HG02642 (cell line): Measurements from ENCODE around the gene CBX2.

Source experiments
- ATAC-seq: cut with Tn5 transposase; IDR thresholded peaks from one replicate; pipeline ENCODE4 v1.9.1; 2021; ENCODE audit warnings: mild to moderate bottlenecking; ENCODE audit not compliant: unreplicated experiment, poor library complexity

CBX2 gene

GRCh38 chr17:79777894-79778503, at the start of gene CBX2:
Gene CBX2 (plus strand): TSS chr17:79778148. CDS start chr17:79778236, 88 bp downstream.
- ATAC-seq, result peak; percentile 88

GRCh38 chr17:79728169-79728907, 49.6 kb upstream of the CBX2 start:
- ATAC-seq, result no peak

GRCh38 chr17:79728908-79729471, 49.0 kb upstream of the CBX2 start:
- no peak for ATAC-seq

- no peak for ATAC-seq
Observed at GRCh38 chr17:79729761-79730160, 48.2 kb upstream of the CBX2 start.

GRCh38 chr17:79730437-79730768, 47.5 kb upstream of the CBX2 start:
- no peak for ATAC-seq

- no peak for ATAC-seq
Observed at GRCh38 chr17:79730769-79731483, 47.0 kb upstream of the CBX2 start, which contains the start of gene ENPP7. Gene ENPP7 (plus strand): TSS chr17:79730943. CDS start chr17:79731140, 197 bp downstream.

- ATAC-seq, result no peak
Observed at GRCh38 chr17:79732254-79732653, 45.7 kb upstream of the CBX2 start.

- ATAC-seq, result no peak
Observed at GRCh38 chr17:79732804-79733691, 44.9 kb upstream of the CBX2 start.

GRCh38 chr17:79733692-79734070, 44.3 kb upstream of the CBX2 start:
- ATAC-seq, result no peak

- no peak for ATAC-seq
Observed at GRCh38 chr17:79735096-79735495, 42.9 kb upstream of the CBX2 start.

GRCh38 chr17:79737046-79737921, 40.7 kb upstream of the CBX2 start:
- no peak for ATAC-seq

- ATAC-seq, result no peak
Observed at GRCh38 chr17:79737922-79738578, 39.9 kb upstream of the CBX2 start.

- ATAC-seq, result no peak
Observed at GRCh38 chr17:79738643-79739042, 39.3 kb upstream of the CBX2 start.

GRCh38 chr17:79739148-79740062, 38.5 kb upstream of the CBX2 start:
- no peak for ATAC-seq

- no peak for ATAC-seq
Observed at GRCh38 chr17:79740413-79740812, 37.5 kb upstream of the CBX2 start.

GRCh38 chr17:79741401-79741750, 36.6 kb upstream of the CBX2 start:
- no peak for ATAC-seq

- ATAC-seq, result no peak
Observed at GRCh38 chr17:79741751-79742588, 36.0 kb upstream of the CBX2 start.
